HepG2 (cell line): Measurements from ENCODE around the gene COMMD7. TPM values are rescaled to one million over a fixed set of nuclear protein-coding genes. Genes with fewer than 3 reads are reported as not detected.

Experiments used
- CHD2 ChIP-seq: IDR thresholded peaks from 2 replicates; pipeline ENCODE4 v1.6.1; 2011; ENCODE audit warnings: low read depth, low read length, improper control_type of control experiment
- GZF1 ChIP-seq: sonication (generic); formaldehyde crosslinking; IDR thresholded peaks from 2 replicates; pipeline ENCODE4 v1.5.1; 2020; ENCODE audit warnings: mild to moderate bottlenecking, missing genetic modification reagents
- ZNF552 ChIP-seq: sonication (generic); formaldehyde crosslinking; IDR thresholded peaks from 2 replicates; pipeline ENCODE4 v1.9.0; 2022; ENCODE audit warnings: missing genetic modification reagents, mild to moderate bottlenecking, borderline replicate concordance
- ZNF670 ChIP-seq: sonication (generic); formaldehyde crosslinking; IDR thresholded peaks from 2 replicates; pipeline ENCODE4 v1.8.0; 2022; ENCODE audit warnings: mild to moderate bottlenecking, missing genetic modification reagents, borderline replicate concordance
- ZNF737 ChIP-seq: sonication (generic); formaldehyde crosslinking; IDR thresholded peaks from 2 replicates; pipeline ENCODE4 v1.5.0; 2020; ENCODE audit warnings: missing genetic modification reagents, mild to moderate bottlenecking, borderline replicate concordance
- polyA plus RNA-seq, 8 experiments: library from polyadenylated mRNA; depleted of rRNA in 3 of 8; stranded (reverse) in 7 of 8; unstranded in 1 of 8; fragments of >200 nt; fragmentation: Illumina TruSeq in 4 of 8; extraction: Trizol in 4 of 8; gene quantifications; 2 replicates each; pipeline versions ENCODE4 v1.2.1 to v1.2.3, GENCODE V29; 2011 to 2016; ENCODE audit warnings: low read depth in 4 of 8, missing spikeins in 1 of 8, mixed read lengths in 1 of 8; ENCODE audit not compliant: insufficient read depth in 1 of 8
- total RNA-seq, 5 experiments: library from RNA; depleted of rRNA; stranded (reverse); fragments of >200 nt; fragmentation: Illumina TruSeq; extraction: Trizol; gene quantifications; 2 replicates each; pipeline ENCODE4 v1.2.3, GENCODE V29; 2016; ENCODE audit warnings: low read depth in 1 of 5
- TF ChIP-seq, protein P1 (sequence below): conservative IDR thresholded peaks from 2 replicates; pipeline ENCODE4 v1.6.1; 2018; ENCODE audit warnings: missing genetic modification reagents
- TF ChIP-seq, protein P2 (sequence below): sonication (generic); formaldehyde crosslinking; IDR thresholded peaks from 2 replicates; pipeline ENCODE4 v1.4.0; 2020; ENCODE audit warnings: mild to moderate bottlenecking, missing genetic modification reagents
- TF ChIP-seq, protein P3 (sequence below): sonication (generic); formaldehyde crosslinking; IDR thresholded peaks from 2 replicates; pipeline ENCODE4 v1.8.0; 2022; ENCODE audit warnings: missing genetic modification reagents, low read depth, mild to moderate bottlenecking, borderline replicate concordance
- TF ChIP-seq, protein P4 (sequence below): sonication (generic); formaldehyde crosslinking; IDR thresholded peaks from 2 replicates; pipeline ENCODE4 v1.5.1; 2020; ENCODE audit warnings: mild to moderate bottlenecking, missing genetic modification reagents, borderline replicate concordance
- TF ChIP-seq, protein P5 (sequence below): sonication (generic); formaldehyde crosslinking; IDR thresholded peaks from 2 replicates; pipeline ENCODE4 v1.9.0; 2022; ENCODE audit warnings: missing genetic modification reagents, mild to moderate bottlenecking, borderline replicate concordance

The COMMD7 gene
- total and polyA plus RNA-seq, 2 of the 13 experiments (the other 11 are each of a cell fraction or from before 2014, with no cell fraction given): 42.1 to 53.3 TPM

DNA sequence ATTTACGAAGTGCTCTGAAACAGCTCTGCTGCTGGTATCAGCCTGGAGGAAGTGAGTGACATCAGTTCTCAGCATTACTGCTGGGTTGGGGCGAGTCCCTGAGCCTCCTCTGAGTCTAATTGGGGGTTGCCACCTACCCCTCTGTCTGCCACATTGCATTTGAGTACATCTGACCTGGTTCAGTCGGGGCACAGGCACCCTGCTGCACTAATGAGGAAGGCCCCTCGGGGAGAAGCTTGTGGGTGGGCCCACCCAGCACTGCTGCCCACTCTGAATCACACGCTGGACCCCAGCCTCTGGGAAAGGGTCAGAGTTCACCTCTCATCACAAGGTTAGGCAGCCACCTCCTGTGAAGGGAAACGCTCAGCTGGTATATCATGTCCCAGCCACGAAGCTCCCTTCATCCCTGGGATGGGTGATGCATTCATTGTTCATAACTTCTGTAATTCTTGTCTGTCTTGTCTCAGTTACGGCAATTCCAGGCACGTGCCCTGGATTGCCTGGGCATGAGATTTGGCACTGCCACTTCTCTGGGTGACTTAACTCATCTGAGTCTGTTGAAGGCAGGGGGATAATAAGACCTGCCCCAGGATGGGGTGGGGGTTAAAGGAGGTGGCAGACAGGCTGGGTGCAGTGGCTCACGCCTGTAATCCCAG, 32.2 kb upstream of the COMMD7 start (continued):
- TF ChIP-seq, protein P1, sequence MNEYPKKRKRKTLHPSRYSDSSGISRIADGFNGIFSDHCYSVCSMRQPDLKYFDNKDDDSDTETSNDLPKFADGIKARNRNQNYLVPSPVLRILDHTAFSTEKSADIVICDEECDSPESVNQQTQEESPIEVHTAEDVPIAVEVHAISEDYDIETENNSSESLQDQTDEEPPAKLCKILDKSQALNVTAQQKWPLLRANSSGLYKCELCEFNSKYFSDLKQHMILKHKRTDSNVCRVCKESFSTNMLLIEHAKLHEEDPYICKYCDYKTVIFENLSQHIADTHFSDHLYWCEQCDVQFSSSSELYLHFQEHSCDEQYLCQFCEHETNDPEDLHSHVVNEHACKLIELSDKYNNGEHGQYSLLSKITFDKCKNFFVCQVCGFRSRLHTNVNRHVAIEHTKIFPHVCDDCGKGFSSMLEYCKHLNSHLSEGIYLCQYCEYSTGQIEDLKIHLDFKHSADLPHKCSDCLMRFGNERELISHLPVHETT (CRISPR knock-in tag): no peak
- TF ChIP-seq, protein P2, sequence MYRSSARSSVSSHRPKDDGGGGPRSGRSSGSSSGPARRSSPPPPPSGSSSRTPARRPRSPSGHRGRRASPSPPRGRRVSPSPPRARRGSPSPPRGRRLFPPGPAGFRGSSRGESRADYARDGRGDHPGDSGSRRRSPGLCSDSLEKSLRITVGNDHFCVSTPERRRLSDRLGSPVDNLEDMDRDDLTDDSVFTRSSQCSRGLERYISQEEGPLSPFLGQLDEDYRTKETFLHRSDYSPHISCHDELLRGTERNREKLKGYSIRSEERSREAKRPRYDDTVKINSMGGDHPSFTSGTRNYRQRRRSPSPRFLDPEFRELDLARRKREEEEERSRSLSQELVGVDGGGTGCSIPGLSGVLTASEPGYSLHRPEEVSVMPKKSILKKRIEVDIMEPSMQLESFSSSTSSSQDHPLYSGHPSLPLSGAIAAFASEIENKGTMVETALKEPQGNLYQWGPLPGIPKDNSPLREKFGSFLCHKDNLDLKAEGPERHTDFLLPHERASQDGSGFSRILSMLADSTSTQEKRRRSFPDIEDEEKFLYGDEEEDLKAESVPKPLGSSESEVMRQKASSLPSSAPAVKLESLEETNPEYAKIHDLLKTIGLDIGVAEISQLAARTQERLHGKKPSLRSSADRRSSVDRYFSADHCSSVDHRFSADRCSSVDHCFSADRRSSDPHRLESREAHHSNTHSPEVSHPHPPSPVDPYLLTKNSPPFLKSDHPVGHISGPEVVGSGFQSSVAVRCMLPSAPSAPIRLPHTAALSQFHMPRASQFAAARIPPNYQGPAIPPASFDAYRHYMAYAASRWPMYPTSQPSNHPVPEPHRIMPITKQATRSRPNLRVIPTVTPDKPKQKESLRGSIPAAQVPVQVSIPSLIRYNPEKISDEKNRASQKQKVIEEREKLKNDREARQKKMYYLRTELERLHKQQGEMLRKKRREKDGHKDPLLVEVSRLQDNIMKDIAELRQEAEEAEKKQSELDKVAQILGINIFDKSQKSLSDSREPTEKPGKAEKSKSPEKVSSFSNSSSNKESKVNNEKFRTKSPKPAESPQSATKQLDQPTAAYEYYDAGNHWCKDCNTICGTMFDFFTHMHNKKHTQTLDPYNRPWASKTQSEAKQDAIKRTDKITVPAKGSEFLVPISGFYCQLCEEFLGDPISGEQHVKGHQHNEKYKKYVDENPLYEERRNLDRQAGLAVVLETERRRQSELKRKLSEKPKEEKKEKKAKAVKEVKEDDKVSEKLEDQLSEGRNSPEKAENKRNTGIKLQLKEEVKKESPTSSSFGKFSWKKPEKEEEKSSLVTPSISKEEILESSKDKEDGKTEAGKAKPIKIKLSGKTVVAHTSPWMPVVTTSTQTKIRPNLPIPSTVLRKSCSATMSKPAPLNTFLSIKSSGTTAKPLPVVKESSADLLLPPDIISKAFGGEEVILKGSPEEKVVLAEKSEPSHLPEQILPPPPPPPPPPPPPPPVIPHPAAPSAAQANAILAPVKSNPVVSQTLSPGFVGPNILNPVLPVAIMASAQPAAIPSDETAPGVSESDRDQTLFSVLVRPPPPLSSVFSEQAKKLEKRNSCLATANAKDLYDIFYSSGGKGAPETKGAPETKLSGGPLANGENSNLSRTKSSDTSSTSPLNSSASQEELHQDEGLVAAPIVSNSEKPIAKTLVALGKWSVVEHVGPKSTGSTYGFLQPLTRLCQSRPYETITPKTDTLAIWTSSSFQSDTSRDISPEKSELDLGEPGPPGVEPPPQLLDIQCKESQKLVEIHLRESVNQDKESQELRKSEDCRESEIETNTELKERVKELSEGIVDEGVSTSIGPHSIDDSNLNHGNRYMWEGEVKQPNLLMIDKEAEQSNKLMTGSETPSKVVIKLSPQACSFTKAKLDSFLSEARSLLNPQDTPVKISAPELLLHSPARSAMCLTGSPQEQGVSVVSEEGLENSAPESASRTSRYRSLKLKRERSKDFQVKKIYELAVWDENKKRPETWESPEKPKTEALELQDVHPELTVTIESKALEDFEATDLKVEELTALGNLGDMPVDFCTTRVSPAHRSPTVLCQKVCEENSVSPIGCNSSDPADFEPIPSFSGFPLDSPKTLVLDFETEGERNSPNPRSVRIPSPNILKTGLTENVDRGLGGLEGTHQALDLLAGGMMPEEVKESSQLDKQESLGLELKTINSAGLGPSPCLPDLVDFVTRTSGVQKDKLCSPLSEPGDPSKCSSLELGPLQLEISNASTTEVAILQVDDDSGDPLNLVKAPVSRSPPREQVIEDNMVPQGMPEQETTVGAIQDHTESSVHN: no peak
- TF ChIP-seq CHD2 (no peak), GZF1 (CRISPR knock-in tag) (no peak), ZNF737 (peak; percentile 74; the same call in 1 of the 2 replicates), ZNF552 (no peak), ZNF670 (no peak)
- TF ChIP-seq, protein P3, sequence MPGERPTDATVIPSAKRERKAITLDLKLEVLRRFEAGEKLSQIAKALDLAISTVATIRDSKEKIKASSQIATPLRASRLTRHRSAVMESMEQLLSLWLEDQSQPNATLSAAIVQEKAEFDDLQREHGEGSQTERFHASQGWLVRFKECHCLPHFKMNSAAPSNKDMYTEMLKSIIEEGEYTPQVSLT (CRISPR knock-in tag): no peak
- TF ChIP-seq, protein P4, sequence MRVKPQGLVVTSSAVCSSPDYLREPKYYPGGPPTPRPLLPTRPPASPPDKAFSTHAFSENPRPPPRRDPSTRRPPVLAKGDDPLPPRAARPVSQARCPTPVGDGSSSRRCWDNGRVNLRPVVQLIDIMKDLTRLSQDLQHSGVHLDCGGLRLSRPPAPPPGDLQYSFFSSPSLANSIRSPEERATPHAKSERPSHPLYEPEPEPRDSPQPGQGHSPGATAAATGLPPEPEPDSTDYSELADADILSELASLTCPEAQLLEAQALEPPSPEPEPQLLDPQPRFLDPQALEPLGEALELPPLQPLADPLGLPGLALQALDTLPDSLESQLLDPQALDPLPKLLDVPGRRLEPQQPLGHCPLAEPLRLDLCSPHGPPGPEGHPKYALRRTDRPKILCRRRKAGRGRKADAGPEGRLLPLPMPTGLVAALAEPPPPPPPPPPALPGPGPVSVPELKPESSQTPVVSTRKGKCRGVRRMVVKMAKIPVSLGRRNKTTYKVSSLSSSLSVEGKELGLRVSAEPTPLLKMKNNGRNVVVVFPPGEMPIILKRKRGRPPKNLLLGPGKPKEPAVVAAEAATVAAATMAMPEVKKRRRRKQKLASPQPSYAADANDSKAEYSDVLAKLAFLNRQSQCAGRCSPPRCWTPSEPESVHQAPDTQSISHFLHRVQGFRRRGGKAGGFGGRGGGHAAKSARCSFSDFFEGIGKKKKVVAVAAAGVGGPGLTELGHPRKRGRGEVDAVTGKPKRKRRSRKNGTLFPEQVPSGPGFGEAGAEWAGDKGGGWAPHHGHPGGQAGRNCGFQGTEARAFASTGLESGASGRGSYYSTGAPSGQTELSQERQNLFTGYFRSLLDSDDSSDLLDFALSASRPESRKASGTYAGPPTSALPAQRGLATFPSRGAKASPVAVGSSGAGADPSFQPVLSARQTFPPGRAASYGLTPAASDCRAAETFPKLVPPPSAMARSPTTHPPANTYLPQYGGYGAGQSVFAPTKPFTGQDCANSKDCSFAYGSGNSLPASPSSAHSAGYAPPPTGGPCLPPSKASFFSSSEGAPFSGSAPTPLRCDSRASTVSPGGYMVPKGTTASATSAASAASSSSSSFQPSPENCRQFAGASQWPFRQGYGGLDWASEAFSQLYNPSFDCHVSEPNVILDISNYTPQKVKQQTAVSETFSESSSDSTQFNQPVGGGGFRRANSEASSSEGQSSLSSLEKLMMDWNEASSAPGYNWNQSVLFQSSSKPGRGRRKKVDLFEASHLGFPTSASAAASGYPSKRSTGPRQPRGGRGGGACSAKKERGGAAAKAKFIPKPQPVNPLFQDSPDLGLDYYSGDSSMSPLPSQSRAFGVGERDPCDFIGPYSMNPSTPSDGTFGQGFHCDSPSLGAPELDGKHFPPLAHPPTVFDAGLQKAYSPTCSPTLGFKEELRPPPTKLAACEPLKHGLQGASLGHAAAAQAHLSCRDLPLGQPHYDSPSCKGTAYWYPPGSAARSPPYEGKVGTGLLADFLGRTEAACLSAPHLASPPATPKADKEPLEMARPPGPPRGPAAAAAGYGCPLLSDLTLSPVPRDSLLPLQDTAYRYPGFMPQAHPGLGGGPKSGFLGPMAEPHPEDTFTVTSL (CRISPR knock-in tag): no peak
- TF ChIP-seq, protein P5, sequence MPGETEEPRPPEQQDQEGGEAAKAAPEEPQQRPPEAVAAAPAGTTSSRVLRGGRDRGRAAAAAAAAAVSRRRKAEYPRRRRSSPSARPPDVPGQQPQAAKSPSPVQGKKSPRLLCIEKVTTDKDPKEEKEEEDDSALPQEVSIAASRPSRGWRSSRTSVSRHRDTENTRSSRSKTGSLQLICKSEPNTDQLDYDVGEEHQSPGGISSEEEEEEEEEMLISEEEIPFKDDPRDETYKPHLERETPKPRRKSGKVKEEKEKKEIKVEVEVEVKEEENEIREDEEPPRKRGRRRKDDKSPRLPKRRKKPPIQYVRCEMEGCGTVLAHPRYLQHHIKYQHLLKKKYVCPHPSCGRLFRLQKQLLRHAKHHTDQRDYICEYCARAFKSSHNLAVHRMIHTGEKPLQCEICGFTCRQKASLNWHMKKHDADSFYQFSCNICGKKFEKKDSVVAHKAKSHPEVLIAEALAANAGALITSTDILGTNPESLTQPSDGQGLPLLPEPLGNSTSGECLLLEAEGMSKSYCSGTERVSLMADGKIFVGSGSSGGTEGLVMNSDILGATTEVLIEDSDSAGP: 0 out of 2 replicates have a peak, but pooled peaks have one; percentile 46
